OCI-M1 (cell line): ENCODE results near the gene CCDC106.

ENCODE experiments used
- DNase-seq: peaks from one replicate; lab custom pipeline; 2025; lab: John Stamatoyannopoulos, UW

Gene CCDC106

GRCh38 chr19:55647732-55648584 is at the start of gene CCDC106:
CCDC106 (plus strand) TSS chr19:55648212; CDS start chr19:55649047, 835 bp downstream.
- DNase-seq: peak; percentile 89

DNA sequence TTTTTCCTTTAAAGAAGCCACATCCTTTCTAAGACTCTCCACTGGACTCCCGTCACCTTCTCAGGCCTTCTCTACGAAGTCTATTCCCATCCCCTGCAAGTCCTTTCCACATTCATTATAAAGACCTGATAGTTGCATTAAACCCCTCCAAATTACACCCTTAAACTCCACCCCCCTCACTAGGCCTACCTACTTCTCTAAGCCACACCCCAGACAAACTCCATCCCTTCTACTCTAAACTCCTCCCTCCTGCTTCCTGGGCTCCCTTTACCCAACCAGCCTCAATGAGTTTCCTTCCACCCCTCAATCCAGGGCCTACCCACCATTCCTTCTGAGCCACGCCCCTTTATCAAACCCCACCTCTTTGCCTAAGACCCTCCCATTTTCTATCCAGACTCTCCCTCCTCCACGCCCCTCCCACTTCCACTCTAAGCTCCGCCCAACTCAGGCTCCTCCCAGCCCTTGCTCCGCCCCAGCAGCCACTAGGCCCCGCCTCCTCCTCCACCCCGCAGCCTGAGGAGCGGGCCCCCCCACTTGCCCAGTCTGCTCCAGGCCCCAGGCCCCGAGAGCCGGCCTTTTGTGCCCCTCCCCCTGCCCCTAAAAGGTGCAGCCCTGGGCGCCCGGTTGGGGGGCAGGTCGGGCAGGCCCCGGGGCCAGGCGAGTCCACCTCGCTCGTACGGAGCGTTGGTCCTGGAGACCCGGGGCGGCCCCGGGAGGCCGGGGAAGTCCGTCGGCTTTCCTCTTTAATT is 49.1 kb upstream of the CCDC106 start:
- DNase-seq: peak; percentile 98

DNA sequence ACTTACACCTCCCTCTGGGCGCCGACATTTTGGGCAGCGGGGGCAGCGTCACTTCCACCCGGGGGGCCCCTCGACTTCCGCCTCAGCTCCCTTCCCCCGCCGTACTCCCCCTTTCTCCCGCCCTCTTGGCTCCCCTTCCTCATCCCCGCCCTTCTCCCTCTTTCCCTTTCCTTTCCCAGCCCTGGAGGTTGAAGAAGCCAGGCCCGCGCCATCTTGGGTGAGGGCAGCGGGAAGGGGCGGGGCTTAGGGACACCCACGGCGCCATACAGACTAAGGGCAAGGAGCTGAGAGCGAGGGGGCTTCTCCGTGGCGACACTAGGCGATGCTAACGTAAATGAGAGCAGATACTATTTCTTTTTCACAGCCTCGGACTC is 48.6 kb upstream of the CCDC106 start, which contains the start of gene FIZ1:
TSS of gene FIZ1 (minus strand) at position 50 of the 374 bp plus-strand sequence. CDS start 1,652 bp downstream, outside the sequence.
- DNase-seq: peak; percentile 99

GRCh38 chr19:55599842-55600661 is 48.0 kb upstream of the CCDC106 start, which contains the start of gene ZNF524:
ZNF524 (plus strand) TSS chr19:55600288; CDS start chr19:55602113, 1,825 bp downstream.
- DNase-seq: peak; percentile 98

DNA sequence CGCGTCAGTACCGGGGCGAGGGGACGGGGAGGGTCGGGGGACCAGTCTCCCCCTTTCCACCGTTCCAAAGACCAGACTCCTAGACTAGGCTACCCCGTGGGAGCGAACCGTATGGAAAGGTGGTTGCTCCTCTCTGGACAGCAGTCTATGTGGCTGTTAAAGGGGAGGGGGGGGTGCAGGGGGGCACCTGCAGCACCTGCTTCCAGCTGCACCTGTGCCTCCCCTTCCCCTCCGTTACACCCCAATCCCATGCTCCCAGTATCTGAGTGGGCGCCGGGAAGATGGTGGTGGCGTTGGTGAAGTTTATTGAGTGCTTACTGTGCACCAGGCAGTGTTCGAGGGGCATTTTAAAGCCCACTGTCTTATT is 47.4 kb upstream of the CCDC106 start:
- no peak for DNase-seq

GRCh38 chr19:55601084-55601483 is 46.9 kb upstream of the CCDC106 start:
- no peak for DNase-seq

DNA sequence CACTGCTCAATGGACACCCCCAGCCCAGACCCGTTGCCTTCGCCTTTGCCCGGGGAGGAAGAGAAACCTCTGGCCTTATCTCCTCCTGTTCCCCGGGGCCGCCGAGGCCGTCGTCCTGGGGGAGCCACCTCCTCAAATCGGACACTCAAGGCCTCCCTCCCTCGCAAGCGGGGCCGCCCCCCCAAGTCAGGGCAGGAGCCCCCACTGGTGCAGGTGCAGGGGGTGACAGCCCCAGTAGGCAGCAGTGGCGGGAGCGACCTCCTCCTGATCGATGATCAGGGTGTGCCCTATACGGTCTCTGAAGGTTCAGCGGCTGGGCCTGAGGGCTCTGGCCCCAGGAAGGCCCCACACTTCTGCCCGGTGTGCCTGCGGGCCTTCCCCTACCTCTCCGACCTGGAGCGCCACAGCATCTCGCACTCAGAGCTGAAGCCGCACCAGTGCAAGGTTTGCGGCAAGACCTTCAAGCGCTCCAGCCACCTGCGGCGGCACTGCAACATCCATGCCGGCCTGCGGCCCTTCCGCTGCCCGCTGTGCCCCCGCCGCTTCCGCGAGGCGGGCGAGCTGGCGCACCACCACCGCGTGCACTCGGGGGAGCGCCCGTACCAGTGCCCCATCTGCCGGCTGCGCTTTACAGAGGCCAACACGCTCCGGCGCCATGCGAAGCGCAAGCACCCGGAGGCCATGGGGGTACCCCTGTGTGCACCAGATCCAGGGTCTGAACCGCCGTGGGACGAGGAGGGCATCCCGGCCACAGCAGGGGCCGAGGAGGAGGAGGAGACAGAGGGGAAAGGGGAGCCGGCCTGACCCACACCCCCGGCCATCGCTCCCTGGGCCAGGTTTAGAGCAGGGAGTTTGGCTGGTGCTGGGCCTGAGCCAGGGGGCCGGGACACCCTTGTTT is 45.7 kb upstream of the CCDC106 start:
- no peak for DNase-seq

GRCh38 chr19:55603115-55603514 is 44.9 kb upstream of the CCDC106 start:
- DNase-seq: no peak

DNA sequence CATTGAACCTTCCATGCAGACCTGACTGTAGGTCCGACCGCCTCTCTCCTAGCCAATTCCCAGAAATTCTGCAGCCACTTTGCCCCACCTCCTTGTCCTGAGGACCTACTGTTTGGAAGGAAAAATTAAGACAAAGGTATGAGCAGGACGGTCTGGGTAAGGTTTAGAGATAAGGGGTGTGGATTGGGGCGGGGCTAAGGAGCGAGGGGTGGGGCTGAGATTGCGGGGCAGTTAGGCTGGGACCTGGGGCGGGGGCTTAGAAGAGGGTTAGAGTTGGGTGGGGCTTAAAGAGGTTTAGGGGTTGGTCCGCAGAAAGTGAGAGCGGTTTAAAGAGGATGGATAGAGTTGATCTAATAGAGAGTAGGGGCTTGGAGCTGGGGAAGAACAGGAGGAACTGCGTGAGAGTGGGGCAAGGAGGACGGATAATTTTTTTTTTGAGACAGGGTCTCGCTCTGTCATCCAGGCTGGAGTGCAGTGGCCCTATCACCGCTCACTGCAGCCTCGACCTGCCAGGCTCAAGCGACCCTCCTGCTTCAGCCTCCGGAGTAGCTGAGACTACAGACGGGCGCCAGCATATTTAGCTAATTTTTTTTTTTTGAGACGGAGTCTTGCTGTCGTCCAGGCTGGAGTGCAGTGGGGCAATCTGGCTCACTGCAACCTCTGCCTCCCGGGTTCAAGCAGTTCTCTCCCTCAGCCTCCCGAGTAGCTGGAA is 44.3 kb upstream of the CCDC106 start:
- DNase-seq: no peak

GRCh38 chr19:55605207-55605636 is 42.8 kb upstream of the CCDC106 start:
- peak; percentile 99 for DNase-seq

GRCh38 chr19:55605637-55606470 is 42.2 kb upstream of the CCDC106 start, which contains the start of gene ZNF865:
ZNF865 (plus strand) TSS chr19:55605647; CDS start chr19:55613619, 7,972 bp downstream.
- DNase-seq: peak; percentile 93

- DNase-seq: no peak
These were observed 41.6 kb upstream of the CCDC106 start for GRCh38 chr19:55606471-55606787.

GRCh38 chr19:55606817-55607216 is 41.2 kb upstream of the CCDC106 start:
- DNase-seq: no peak

DNA sequence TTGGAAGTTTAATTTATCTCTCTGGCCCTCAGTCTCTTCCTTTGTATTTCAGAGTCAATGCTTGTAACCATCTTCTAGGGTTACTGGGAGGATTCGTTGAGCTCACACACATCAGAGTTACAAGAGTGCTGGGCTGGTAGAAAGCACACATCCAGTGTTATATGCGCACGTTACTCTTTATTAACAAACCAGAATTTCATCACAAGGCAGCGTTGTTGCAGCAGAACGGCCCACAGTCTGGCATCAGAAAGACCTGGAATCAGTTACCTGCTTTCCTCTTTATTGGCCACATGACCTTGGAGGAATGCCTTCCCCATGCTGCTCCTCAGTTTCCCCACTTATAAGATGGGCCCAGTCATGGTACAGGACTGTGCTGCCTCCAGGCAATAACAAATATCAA is 38.7 kb upstream of the CCDC106 start:
- no peak for DNase-seq

DNA sequence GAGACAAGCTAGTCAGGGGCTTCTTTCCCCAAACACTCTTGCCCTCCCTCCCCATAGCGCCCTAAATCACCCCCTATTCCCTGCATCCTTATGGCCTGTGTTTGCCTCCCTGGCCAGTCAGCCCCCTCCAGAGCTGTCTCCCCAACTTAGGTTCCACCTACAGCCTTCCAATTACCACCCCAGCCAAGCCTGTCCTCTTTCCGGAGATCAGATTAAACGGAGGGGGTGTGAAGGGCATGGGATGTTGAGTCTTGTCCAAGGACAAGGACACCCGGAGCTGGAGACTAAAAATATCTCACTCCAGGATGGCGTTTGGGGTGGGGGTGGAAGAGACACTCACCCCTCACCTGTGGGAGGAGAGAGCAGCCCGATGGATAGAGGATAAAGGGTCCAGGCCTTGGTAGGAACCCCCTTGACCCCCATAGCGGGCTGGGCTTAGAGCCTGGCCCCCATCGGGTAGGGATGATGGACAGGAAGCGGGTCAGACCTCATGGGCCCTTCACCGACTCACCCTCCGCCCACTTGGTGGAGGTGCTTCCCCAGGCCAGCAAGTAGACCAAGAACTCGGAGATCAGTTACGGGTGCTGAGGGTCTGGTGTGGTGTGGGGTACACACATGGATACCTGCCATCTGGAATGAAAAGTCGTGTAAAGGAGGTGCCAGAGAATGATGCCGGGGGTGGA is 36.6 kb upstream of the CCDC106 start:
- no peak for DNase-seq

- DNase-seq: no peak
These were observed 35.9 kb upstream of the CCDC106 start for GRCh38 chr19:55611983-55612645.

GRCh38 chr19:55613396-55613795 is 34.6 kb upstream of the CCDC106 start:
- no peak for DNase-seq
